HepG2 (cell line): ENCODE data around the gene PSD4.

Source experiments
- GTF3A ChIP-seq: sonication (generic); formaldehyde crosslinking; conservative IDR thresholded peaks from 2 replicates; pipeline ENCODE4 v1.4.0; 2020; ENCODE audit warnings: mild to moderate bottlenecking, missing genetic modification reagents
- YY1 ChIP-seq: IDR thresholded peaks from 2 replicates; pipeline ENCODE4 v1.6.1; 2011; ENCODE audit warnings: low read length, low read depth, moderate library complexity, mild to moderate bottlenecking; ENCODE audit not compliant: insufficient read depth, insufficient replicate concordance

- TF ChIP-seq YY1 (no peak), GTF3A (no peak)
Observed at GRCh38 chr2:113131352-113132185, 42.2 kb upstream of the PSD4 start.
